HG03575 (cell line): ENCODE data around the gene PSMB10.
"Not testable (repeated sequence)": the region's sequence is repeated elsewhere in the genome, so short reads cannot be mapped to it uniquely, and the experiment has no call there.

Experiments used
- ATAC-seq: cut with Tn5 transposase; IDR thresholded peaks from one replicate; pipeline ENCODE4 v1.9.1; 2021; ENCODE audit not compliant: unreplicated experiment, insufficient number of reproducible peaks, low FRiP score; ENCODE audit errors: extremely low read depth

The PSMB10 gene

GRCh38 chr16:67944690-67945391 lies 8.2 kb upstream of the PSMB10 start:
- ATAC-seq = no peak

- no peak for ATAC-seq
Observed at GRCh38 chr16:67943619-67944504, 7.2 kb upstream of the PSMB10 start, which contains the start of gene LCAT. Gene LCAT, minus strand, starts transcription at chr16:67944120. Its CDS starts 19 bp downstream, at chr16:67944101.

- no peak for ATAC-seq
Observed at GRCh38 chr16:67943256-67943618, 6.6 kb upstream of the PSMB10 start.

GRCh38 chr16:67942510-67943255 lies 6.0 kb upstream of the PSMB10 start:
- ATAC-seq = no peak

- ATAC-seq = no peak
Observed at GRCh38 chr16:67942200-67942509, 5.5 kb upstream of the PSMB10 start.

- no peak for ATAC-seq
Observed at GRCh38 chr16:67941469-67942199, 5.0 kb upstream of the PSMB10 start.

GRCh38 chr16:67940446-67941089 lies 3.9 kb upstream of the PSMB10 start:
- ATAC-seq = no peak

- ATAC-seq = no peak
Observed at GRCh38 chr16:67939507-67940445, 3.1 kb upstream of the PSMB10 start.

GRCh38 chr16:67937713-67938112 lies 1.1 kb upstream of the PSMB10 start:
- ATAC-seq = not testable (repeated sequence)

- ATAC-seq = no peak
Observed at GRCh38 chr16:67936880-67937605, 393 bp upstream of the PSMB10 start.

- peak; percentile 41 for ATAC-seq
Observed at GRCh38 chr16:67935402-67936123, 1.1 kb downstream of the PSMB10 start.

GRCh38 chr16:67935101-67935401 lies 1.6 kb downstream of the PSMB10 start:
- ATAC-seq = no peak

- ATAC-seq = no peak
Observed at GRCh38 chr16:67934306-67935100, 2.1 kb downstream of the PSMB10 start.

- no peak for ATAC-seq
Observed at GRCh38 chr16:67933805-67934204, 2.8 kb downstream of the PSMB10 start.

GRCh38 chr16:67932462-67932840 lies 4.2 kb downstream of the PSMB10 start:
- no peak for ATAC-seq
